ENCODE data around the gene MAD1L1. TPM values are rescaled to one million over a fixed set of nuclear protein-coding genes. Genes with fewer than 3 reads are reported as not detected.

MAD1L1 gene
- total RNA-seq, 1 experiment from 2014 or later = 38.5 TPM

- Histone ChIP-seq H3K9me2 (ENCODE audit: insufficient read depth) (no peaks in the 10 kb centered on the region), H2AFZ (ENCODE audit: low read depth, low read length, poor library complexity, severe bottlenecking) (no peak overlapping the region), H3K27me3 (ENCODE audit: insufficient read depth, low read length) (no peaks in the 10 kb centered on the region), H3K4me1 (ENCODE audit: control insufficient read depth in 1 of 2, insufficient read depth in 2 of 2, low read length in 2 of 2) (peaks cover 0 to 5% of the 10 kb centered on the region in 2 experiments; a peak in 2 of 4 replicates), H3K9me3 (ENCODE audit: control insufficient read depth in 1 of 2, insufficient read depth in 1 of 2, low read depth in 1 of 2, low read length in 2 of 2) (no peaks in the 10 kb centered on the region), H3K9ac (ENCODE audit: low read length) (no peak overlapping the region), H3K27ac (ENCODE audit: low read depth, low read length) (no peak overlapping the region), H3K79me2 (ENCODE audit: insufficient read depth, low read length) (no peaks in the 10 kb centered on the region), H3K4me2 (ENCODE audit: low read length) (no peak overlapping the region), H4K20me1 (ENCODE audit: insufficient read depth) (no peaks in the 10 kb centered on the region), H3K36me3 (ENCODE audit: control insufficient read depth in 1 of 2, insufficient read depth in 2 of 2, low read length in 2 of 2) (no peaks in the 10 kb centered on the region), H3K4me3 (replicated peaks in 1 of 2; ENCODE audit: low read depth in 1 of 2, low read length in 2 of 2) (no peak overlapping the region)
- no peak for ATAC-seq
- no peak for DNase-seq (ENCODE audit: low read depth, low spot score)
- intact Hi-C loops (cut with micrococcal nuclease) = no loop called here
- CTCF ChIA-PET = no interaction called here
- POLR2A ChIA-PET = no interaction called here
- BruUV-seq (replicated peaks) = no TSS peak
- TF ChIP-seq ATF3 (IDR thresholded peaks at IDR 0.05) (no peak), SRF (IDR thresholded peaks at IDR 0.05; ENCODE audit: low read depth) (no peak), FOSL1 (IDR thresholded peaks at IDR 0.05; ENCODE audit: low read depth) (no peak), CBX3 (IDR thresholded peaks at IDR 0.05; ENCODE audit: low read depth) (no peak), ZFX (IDR thresholded peaks at IDR 0.05) (no peak), ZNF274 (IDR thresholded peaks at IDR 0.05; ENCODE audit: low read depth, low read length) (no peak), EGR1 (IDR thresholded peaks at IDR 0.05; ENCODE audit: low read depth) (no peak), CEBPB (IDR thresholded peaks at IDR 0.05; ENCODE audit: low read depth) (no peak), MAX (IDR thresholded peaks at IDR 0.05) (no peak), ELF1 (IDR thresholded peaks at IDR 0.05; ENCODE audit: borderline replicate concordance, low read depth) (no peak), POLR2A (IDR thresholded peaks at IDR 0.05; ENCODE audit: borderline replicate concordance, extremely low read depth, insufficient read depth, insufficient read length) (no peak)
- TF ChIP-seq, protein P1, sequence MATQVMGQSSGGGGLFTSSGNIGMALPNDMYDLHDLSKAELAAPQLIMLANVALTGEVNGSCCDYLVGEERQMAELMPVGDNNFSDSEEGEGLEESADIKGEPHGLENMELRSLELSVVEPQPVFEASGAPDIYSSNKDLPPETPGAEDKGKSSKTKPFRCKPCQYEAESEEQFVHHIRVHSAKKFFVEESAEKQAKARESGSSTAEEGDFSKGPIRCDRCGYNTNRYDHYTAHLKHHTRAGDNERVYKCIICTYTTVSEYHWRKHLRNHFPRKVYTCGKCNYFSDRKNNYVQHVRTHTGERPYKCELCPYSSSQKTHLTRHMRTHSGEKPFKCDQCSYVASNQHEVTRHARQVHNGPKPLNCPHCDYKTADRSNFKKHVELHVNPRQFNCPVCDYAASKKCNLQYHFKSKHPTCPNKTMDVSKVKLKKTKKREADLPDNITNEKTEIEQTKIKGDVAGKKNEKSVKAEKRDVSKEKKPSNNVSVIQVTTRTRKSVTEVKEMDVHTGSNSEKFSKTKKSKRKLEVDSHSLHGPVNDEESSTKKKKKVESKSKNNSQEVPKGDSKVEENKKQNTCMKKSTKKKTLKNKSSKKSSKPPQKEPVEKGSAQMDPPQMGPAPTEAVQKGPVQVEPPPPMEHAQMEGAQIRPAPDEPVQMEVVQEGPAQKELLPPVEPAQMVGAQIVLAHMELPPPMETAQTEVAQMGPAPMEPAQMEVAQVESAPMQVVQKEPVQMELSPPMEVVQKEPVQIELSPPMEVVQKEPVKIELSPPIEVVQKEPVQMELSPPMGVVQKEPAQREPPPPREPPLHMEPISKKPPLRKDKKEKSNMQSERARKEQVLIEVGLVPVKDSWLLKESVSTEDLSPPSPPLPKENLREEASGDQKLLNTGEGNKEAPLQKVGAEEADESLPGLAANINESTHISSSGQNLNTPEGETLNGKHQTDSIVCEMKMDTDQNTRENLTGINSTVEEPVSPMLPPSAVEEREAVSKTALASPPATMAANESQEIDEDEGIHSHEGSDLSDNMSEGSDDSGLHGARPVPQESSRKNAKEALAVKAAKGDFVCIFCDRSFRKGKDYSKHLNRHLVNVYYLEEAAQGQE (IDR thresholded peaks at IDR 0.05; ENCODE audit: low read depth) = no peak
- RAD21 ChIA-PET (ENCODE audit: low non-redundant PET in 1 of 2, low total read pairs in 2 of 2, uncharacterized antibody in 2 of 2, unreplicated experiment in 2 of 2) = no interaction called here
Observed at GRCh38 chr7:2270495-2270894, 37.8 kb upstream of the MAD1L1 start.
